ENCODE results near the gene COL5A1. TPM values are rescaled to one million over a fixed set of nuclear protein-coding genes. Genes with fewer than 3 reads are reported as not detected.

Gene COL5A1
- total RNA-seq, 1 donor from 2014 or later, result 6.1 TPM

- Mint-ChIP-seq H3K9me3 (no peaks in the 10 kb centered on the region), H3K4me3 (no peak overlapping the region), H3K27ac (no peak overlapping the region), H3K27me3 (ENCODE audit: insufficient read depth, low read depth) (peaks cover 5% of the 10 kb centered on the region), H3K36me3 (no peaks in the 10 kb centered on the region), H3K4me1 (peaks cover 24% of the 10 kb centered on the region)
- Histone ChIP-seq H4K20me1 (ENCODE audit: low read depth) (no peaks in the 10 kb centered on the region), H3K9me3 (ENCODE audit: low read depth) (no peaks in the 10 kb centered on the region), H3K9ac (no peak overlapping the region), H3K27ac (no peak overlapping the region), H3K4me3 (no peak overlapping the region), H2AFZ (replicated peaks) (no peak overlapping the region), H3K36me3 (no peaks in the 10 kb centered on the region), H3F3A (ENCODE audit: low read depth) (peaks cover 2% of the 10 kb centered on the region), H3K79me2 (ENCODE audit: low read depth) (no peaks in the 10 kb centered on the region), H3K4me1 (no peaks in the 10 kb centered on the region), H3K27me3 (no peaks in the 10 kb centered on the region), H3K4me2 (no peak overlapping the region)
- TF ChIP-seq CTCF (IDR thresholded peaks at IDR 0.05) (no peak), EZH2phosphoT487 (IDR thresholded peaks at IDR 0.05) (no peak), EZH2 (IDR thresholded peaks at IDR 0.05) (no peak)
- DNase-seq (ENCODE audit: low spot score), result no peak
Measured at GRCh38 chr9:134740071-134740470, 98.5 kb downstream of the COL5A1 start.

GRCh38 chr9:134741846-134742245 lies 100.2 kb downstream of the COL5A1 start:
- no peaks in the 10 kb centered on the region for H3K79me2 ChIP-seq (ENCODE audit: low read depth)
- no peaks in the 10 kb centered on the region for H3K9me3 ChIP-seq (ENCODE audit: low read depth)
- no peaks in the 10 kb centered on the region for H4K20me1 ChIP-seq (ENCODE audit: low read depth)
- H3K4me1 ChIP-seq, result no peaks in the 10 kb centered on the region
- no peak overlapping the region for H2AFZ ChIP-seq (replicated peaks)
- Mint-ChIP-seq H3K4me3 (no peak overlapping the region), H3K4me1 (peaks cover 21% of the 10 kb centered on the region), H3K27me3 (ENCODE audit: insufficient read depth, low read depth) (peaks cover 2% of the 10 kb centered on the region), H3K36me3 (no peaks in the 10 kb centered on the region), H3K9me3 (no peaks in the 10 kb centered on the region), H3K27ac (no peak overlapping the region)
- no peak overlapping the region for H3K27ac ChIP-seq
- DNase-seq (ENCODE audit: low spot score), result no peak
- no peaks in the 10 kb centered on the region for H3K36me3 ChIP-seq
- no peak overlapping the region for H3K4me3 ChIP-seq
- H3K4me2 ChIP-seq, result no peak overlapping the region
- H3F3A ChIP-seq (ENCODE audit: low read depth), result peaks cover 2% of the 10 kb centered on the region
- no peak overlapping the region for H3K9ac ChIP-seq
- TF ChIP-seq EZH2 (IDR thresholded peaks at IDR 0.05), result no peak
- no peak for TF ChIP-seq EZH2phosphoT487 (IDR thresholded peaks at IDR 0.05)
- no peak for TF ChIP-seq CTCF (IDR thresholded peaks at IDR 0.05)
- H3K27me3 ChIP-seq, result no peaks in the 10 kb centered on the region

DNA sequence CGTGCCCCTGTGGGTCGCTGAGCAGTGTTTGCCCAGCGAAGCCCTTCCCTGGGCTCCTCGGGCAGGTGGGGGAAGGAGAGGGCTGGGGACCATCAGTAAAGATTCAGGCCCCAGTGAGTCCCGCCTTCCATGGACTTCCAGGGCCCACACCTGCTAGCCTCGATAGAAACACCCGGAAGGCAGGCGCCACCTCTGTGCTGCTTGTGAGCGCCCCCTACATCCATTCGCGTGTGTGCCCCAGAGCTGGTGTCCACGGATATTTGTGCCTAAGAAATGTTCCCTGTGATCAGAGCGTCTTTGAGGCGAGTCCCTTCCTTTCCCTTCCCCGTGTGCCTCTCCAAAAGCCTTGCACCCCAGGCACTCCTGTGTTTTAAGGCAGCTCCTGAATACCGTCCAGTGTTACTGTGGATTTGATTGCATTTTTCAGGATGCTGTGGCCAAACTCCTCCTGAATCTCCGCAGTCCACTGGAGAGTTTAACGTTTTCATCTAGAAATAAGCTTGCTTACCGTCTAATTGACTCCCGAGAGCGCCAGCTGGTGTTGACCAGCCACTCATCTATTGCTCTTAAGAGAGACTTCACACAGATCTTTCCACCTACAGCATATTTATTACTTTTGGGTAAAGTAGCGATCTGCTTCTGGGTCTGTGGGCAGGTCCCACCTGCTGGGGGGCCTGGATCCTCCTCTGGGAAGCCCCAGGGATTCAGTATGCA lies 101.4 kb downstream of the COL5A1 start:
- Histone ChIP-seq H3K9ac (no peak overlapping the region), H4K20me1 (ENCODE audit: low read depth) (no peaks in the 10 kb centered on the region), H3K4me3 (no peak overlapping the region), H3K27me3 (no peaks in the 10 kb centered on the region), H3K4me2 (no peak overlapping the region), H3K79me2 (ENCODE audit: low read depth) (no peaks in the 10 kb centered on the region), H3K9me3 (ENCODE audit: low read depth) (no peaks in the 10 kb centered on the region), H3K4me1 (no peaks in the 10 kb centered on the region), H3K36me3 (no peaks in the 10 kb centered on the region), H3F3A (ENCODE audit: low read depth) (peaks cover 12% of the 10 kb centered on the region), H2AFZ (replicated peaks) (no peak overlapping the region), H3K27ac (no peak overlapping the region)
- no peak for DNase-seq (ENCODE audit: low spot score)
- no peak overlapping the region for H3K4me3 Mint-ChIP-seq
- TF ChIP-seq EZH2 (IDR thresholded peaks at IDR 0.05) (no peak), EZH2phosphoT487 (IDR thresholded peaks at IDR 0.05) (no peak), CTCF (IDR thresholded peaks at IDR 0.05) (peak; percentile 38)
- peaks cover 2% of the 10 kb centered on the region for H3K27me3 Mint-ChIP-seq (ENCODE audit: insufficient read depth, low read depth)
- H3K4me1 Mint-ChIP-seq, result peaks cover 21% of the 10 kb centered on the region
- no peaks in the 10 kb centered on the region for H3K9me3 Mint-ChIP-seq
- H3K36me3 Mint-ChIP-seq, result peaks cover 4% of the 10 kb centered on the region
- peak overlapping the region; percentile 69 for H3K27ac Mint-ChIP-seq
